ENCODE data around the gene SYNGR1.
"Not testable (repeated sequence)": the region's sequence is repeated elsewhere in the genome, so short reads cannot be mapped to it uniquely, and the experiment has no call there.

SYNGR1 gene

GRCh38 chr22:39332441-39333064, 17.2 kb upstream of the SYNGR1 start:
- FAIRE-seq: no peak
- no peak for DNase-seq (ENCODE audit: insufficient read length, low spot score)
- TF ChIP-seq PAX5 (IDR thresholded peaks at IDR 0.05; ENCODE audit: insufficient read depth, low read length, severe bottlenecking) (no peak), POLR2AphosphoS5 (IDR thresholded peaks at IDR 0.05; ENCODE audit: low read depth, low read length) (no peak), POLR2A (IDR thresholded peaks at IDR 0.05; ENCODE audit: low read depth, low read length) (no peak), TAF1 (IDR thresholded peaks at IDR 0.05; ENCODE audit: low read depth, low read length) (no peak), SPI1 (IDR thresholded peaks at IDR 0.05; ENCODE audit: low read depth, low read length) (no peak), POU2F2 (IDR thresholded peaks at IDR 0.05; ENCODE audit: low read depth, low read length) (no peak)

GRCh38 chr22:39336411-39336810, 13.4 kb upstream of the SYNGR1 start:
- DNase-seq (ENCODE audit: insufficient read length, low spot score): no peak
- no peak for TF ChIP-seq POLR2AphosphoS5 (IDR thresholded peaks at IDR 0.05; ENCODE audit: low read depth, low read length)
- no peak for TF ChIP-seq POLR2A (IDR thresholded peaks at IDR 0.05; ENCODE audit: low read depth, low read length)
- no peak for TF ChIP-seq TAF1 (IDR thresholded peaks at IDR 0.05; ENCODE audit: low read depth, low read length)
- TF ChIP-seq SPI1 (IDR thresholded peaks at IDR 0.05; ENCODE audit: low read depth, low read length): no peak
- TF ChIP-seq POU2F2 (IDR thresholded peaks at IDR 0.05; ENCODE audit: low read depth, low read length): no peak
- TF ChIP-seq PAX5 (IDR thresholded peaks at IDR 0.05; ENCODE audit: insufficient read depth, low read length, severe bottlenecking): no peak
- no peak for FAIRE-seq

- FAIRE-seq: not testable (repeated sequence)
These were observed 10.0 kb upstream of the SYNGR1 start for GRCh38 chr22:39339775-39340174.

GRCh38 chr22:39341179-39341578, 8.6 kb upstream of the SYNGR1 start:
- FAIRE-seq (no peak), DNase-seq (ENCODE audit: insufficient read length, low spot score) (no peak)

More at GRCh38 chr22:39339775-39340174, 10.0 kb upstream of the SYNGR1 start:
- DNase-seq (ENCODE audit: insufficient read length, low spot score): not testable (repeated sequence)

GRCh38 chr22:39343259-39344045, 6.3 kb upstream of the SYNGR1 start:
- FAIRE-seq (peak; percentile 95), DNase-seq (ENCODE audit: insufficient read length, low spot score) (no peak)
- TF ChIP-seq POLR2A (IDR thresholded peaks at IDR 0.05; ENCODE audit: low read depth, low read length): no peak
- TF ChIP-seq POLR2AphosphoS5 (IDR thresholded peaks at IDR 0.05; ENCODE audit: low read depth, low read length): no peak
- TF ChIP-seq PAX5 (IDR thresholded peaks at IDR 0.05; ENCODE audit: insufficient read depth, low read length, severe bottlenecking): no peak
- TF ChIP-seq TAF1 (IDR thresholded peaks at IDR 0.05; ENCODE audit: low read depth, low read length): no peak
- TF ChIP-seq SPI1 (IDR thresholded peaks at IDR 0.05; ENCODE audit: low read depth, low read length): no peak
- no peak for TF ChIP-seq POU2F2 (IDR thresholded peaks at IDR 0.05; ENCODE audit: low read depth, low read length)

More at GRCh38 chr22:39341179-39341578, 8.6 kb upstream of the SYNGR1 start:
- TF ChIP-seq PAX5 (IDR thresholded peaks at IDR 0.05; ENCODE audit: insufficient read depth, low read length, severe bottlenecking) (no peak), POU2F2 (IDR thresholded peaks at IDR 0.05; ENCODE audit: low read depth, low read length) (no peak), TAF1 (IDR thresholded peaks at IDR 0.05; ENCODE audit: low read depth, low read length) (no peak), POLR2AphosphoS5 (IDR thresholded peaks at IDR 0.05; ENCODE audit: low read depth, low read length) (no peak), POLR2A (IDR thresholded peaks at IDR 0.05; ENCODE audit: low read depth, low read length) (no peak)

- TF ChIP-seq PAX5 (IDR thresholded peaks at IDR 0.05; ENCODE audit: insufficient read depth, low read length, severe bottlenecking) (no peak), TAF1 (IDR thresholded peaks at IDR 0.05; ENCODE audit: low read depth, low read length) (no peak)
- DNase-seq (ENCODE audit: insufficient read length, low spot score): no peak
- FAIRE-seq: no peak
These were observed 5.8 kb upstream of the SYNGR1 start for GRCh38 chr22:39344046-39344390.

GRCh38 chr22:39345231-39345630, 4.6 kb upstream of the SYNGR1 start:
- TF ChIP-seq POLR2A (IDR thresholded peaks at IDR 0.05; ENCODE audit: low read depth, low read length): no peak
- TF ChIP-seq SPI1 (IDR thresholded peaks at IDR 0.05; ENCODE audit: low read depth, low read length): no peak
- no peak for TF ChIP-seq PAX5 (IDR thresholded peaks at IDR 0.05; ENCODE audit: insufficient read depth, low read length, severe bottlenecking)
- TF ChIP-seq TAF1 (IDR thresholded peaks at IDR 0.05; ENCODE audit: low read depth, low read length): no peak
- no peak for TF ChIP-seq POU2F2 (IDR thresholded peaks at IDR 0.05; ENCODE audit: low read depth, low read length)
- TF ChIP-seq POLR2AphosphoS5 (IDR thresholded peaks at IDR 0.05; ENCODE audit: low read depth, low read length): no peak
- FAIRE-seq (no peak), DNase-seq (ENCODE audit: insufficient read length, low spot score) (no peak)

GRCh38 chr22:39348909-39349505, 784 bp upstream of the SYNGR1 start:
- TF ChIP-seq POU2F2 (IDR thresholded peaks at IDR 0.05; ENCODE audit: low read depth, low read length): no peak
- no peak for TF ChIP-seq TAF1 (IDR thresholded peaks at IDR 0.05; ENCODE audit: low read depth, low read length)
- TF ChIP-seq SPI1 (IDR thresholded peaks at IDR 0.05; ENCODE audit: low read depth, low read length): 0 out of 2 replicates have a peak, but pooled peaks have one; percentile 2
- no peak for TF ChIP-seq POLR2AphosphoS5 (IDR thresholded peaks at IDR 0.05; ENCODE audit: low read depth, low read length)
- TF ChIP-seq PAX5 (IDR thresholded peaks at IDR 0.05; ENCODE audit: insufficient read depth, low read length, severe bottlenecking): no peak
- TF ChIP-seq POLR2A (IDR thresholded peaks at IDR 0.05; ENCODE audit: low read depth, low read length): no peak
- no peak for DNase-seq (ENCODE audit: insufficient read length, low spot score)
- FAIRE-seq: no peak

GRCh38 chr22:39349506-39349966, 255 bp upstream of the SYNGR1 start:
- no peak for TF ChIP-seq POLR2A (IDR thresholded peaks at IDR 0.05; ENCODE audit: low read depth, low read length)
- no peak for TF ChIP-seq PAX5 (IDR thresholded peaks at IDR 0.05; ENCODE audit: insufficient read depth, low read length, severe bottlenecking)
- no peak for TF ChIP-seq SPI1 (IDR thresholded peaks at IDR 0.05; ENCODE audit: low read depth, low read length)
- TF ChIP-seq POU2F2 (IDR thresholded peaks at IDR 0.05; ENCODE audit: low read depth, low read length): no peak
- TF ChIP-seq POLR2AphosphoS5 (IDR thresholded peaks at IDR 0.05; ENCODE audit: low read depth, low read length): no peak
- no peak for TF ChIP-seq TAF1 (IDR thresholded peaks at IDR 0.05; ENCODE audit: low read depth, low read length)
- FAIRE-seq (peak; percentile 92), DNase-seq (ENCODE audit: insufficient read length, low spot score) (peak; percentile 62)
